ENCODE results near the gene RAD51C.

- TF ChIP-seq CTCF (IDR thresholded peaks at IDR 0.05; ENCODE audit: insufficient read depth, low read depth, low read length) = no peak
- no peak for TF ChIP-seq EZH2 (IDR thresholded peaks at IDR 0.05; ENCODE audit: insufficient read depth, low read length)
Observed at GRCh38 chr17:58783380-58783779, 91.0 kb downstream of the RAD51C start.
